Loucy (cell line): ENCODE results near the gene KANK2.
"Not testable (repeated sequence)": the region's sequence is repeated elsewhere in the genome, so short reads cannot be mapped to it uniquely, and the experiment has no call there.

Experiments
- H2AFZ ChIP-seq: fragments of 200-600 bp; sonication (generic); 2 replicates; pipeline ENCODE4 v1.6.0; 2016; ENCODE audit warnings: antibody characterized with exemption, mild to moderate bottlenecking, low read length, moderate library complexity
- H3F3A ChIP-seq: fragments of 200-600 bp; 2 replicates; pipeline ENCODE4 v1.6.0; 2016; ENCODE audit warnings: antibody characterized with exemption, low read depth, mild to moderate bottlenecking
- H3K27me3 ChIP-seq: fragments of 200-600 bp; sonication (generic); 2 replicates; pipeline ENCODE4 v1.6.1; 2014; ENCODE audit warnings: low read length, mild to moderate bottlenecking; ENCODE audit not compliant: insufficient read depth, poor library complexity, severe bottlenecking
- H3K36me3 ChIP-seq: fragments of 200-600 bp; sonication (generic); 2 replicates; pipeline ENCODE4 v1.6.1; 2016; ENCODE audit warnings: low read length; ENCODE audit not compliant: insufficient read depth
- H3K4me1 ChIP-seq: fragments of 200-600 bp; sonication (generic); 2 replicates; pipeline ENCODE4 v1.5.1; 2014; ENCODE audit warnings: low read length, mild to moderate bottlenecking; ENCODE audit not compliant: insufficient read depth, poor library complexity, severe bottlenecking
- H3K4me2 ChIP-seq: fragments of 200-600 bp; sonication (generic); 2 replicates; pipeline ENCODE4 v1.6.0; 2014; ENCODE audit warnings: antibody characterized with exemption, low read length, low read depth, mild to moderate bottlenecking; ENCODE audit not compliant: poor library complexity, severe bottlenecking
- H3K4me3 ChIP-seq: fragments of 200-600 bp; sonication (generic); 2 replicates; pipeline ENCODE4 v1.5.1; 2014; ENCODE audit warnings: low read length, mild to moderate bottlenecking, mixed read lengths; ENCODE audit not compliant: poor library complexity, severe bottlenecking
- H3K79me2 ChIP-seq: fragments of 200-600 bp; sonication (generic); 2 replicates; pipeline ENCODE4 v1.6.1; 2014; ENCODE audit warnings: low read length; ENCODE audit not compliant: insufficient read depth
- H3K9ac ChIP-seq: fragments of 200-600 bp; sonication (generic); 2 replicates; pipeline ENCODE4 v1.6.0; 2014; ENCODE audit warnings: mild to moderate bottlenecking, low read depth, low read length, moderate library complexity; ENCODE audit not compliant: poor library complexity, severe bottlenecking
- H3K9me2 ChIP-seq: fragments of 200-600 bp; sonication (generic); replicated peaks from 2 replicates; pipeline ENCODE4 v1.6.1; 2016; ENCODE audit warnings: low read depth, low read length, mixed read lengths
- H3K9me3 ChIP-seq: fragments of 200-600 bp; sonication (generic); 2 replicates; pipeline ENCODE4 v1.6.1; 2014; ENCODE audit warnings: mild to moderate bottlenecking, antibody characterized with exemption, low read length, low read depth; ENCODE audit not compliant: insufficient read depth
- H4K20me1 ChIP-seq: fragments of 200-600 bp; sonication (generic); 2 replicates; pipeline ENCODE4 v1.6.0; 2014; ENCODE audit warnings: antibody characterized with exemption, low read length, mild to moderate bottlenecking; ENCODE audit not compliant: insufficient read depth, poor library complexity, severe bottlenecking
- EZH2phosphoT487 ChIP-seq: fragments of 200-600 bp; IDR thresholded peaks from 2 replicates; pipeline ENCODE4 v1.6.1; 2018; ENCODE audit warnings: antibody characterized with exemption, mild to moderate bottlenecking, moderate library complexity, borderline replicate concordance
- TF ChIP-seq, protein P1 (sequence below): fragments of 200-600 bp; sonication (generic); conservative IDR thresholded peaks from 2 replicates; pipeline ENCODE4 v1.5.1; 2014; ENCODE audit warnings: mild to moderate bottlenecking, antibody characterized with exemption, low read length

The KANK2 gene

DNA sequence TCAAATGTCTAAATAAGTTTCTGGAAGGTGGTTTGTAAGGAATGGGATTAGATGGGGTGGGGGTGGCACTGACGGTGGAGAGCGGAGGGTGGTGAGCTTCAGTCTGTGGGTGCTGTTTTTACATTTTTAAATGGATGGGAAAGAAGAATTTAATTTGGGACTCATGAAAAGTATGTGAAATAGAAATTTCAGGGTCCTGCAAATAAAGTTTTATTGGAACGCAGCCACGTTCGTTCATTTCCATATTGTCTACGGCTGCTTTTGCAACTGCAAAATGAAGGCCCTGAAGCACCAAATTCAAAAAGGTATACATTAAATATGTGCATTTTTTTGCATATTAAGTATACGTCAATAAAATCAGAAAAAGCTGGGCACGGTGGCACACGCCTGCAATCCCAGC, 9.9 kb downstream of the KANK2 start:
- no peaks in the 10 kb centered on the region for H3K4me1 ChIP-seq
- no peak overlapping the region for H3K4me3 ChIP-seq
- TF ChIP-seq, protein P1, sequence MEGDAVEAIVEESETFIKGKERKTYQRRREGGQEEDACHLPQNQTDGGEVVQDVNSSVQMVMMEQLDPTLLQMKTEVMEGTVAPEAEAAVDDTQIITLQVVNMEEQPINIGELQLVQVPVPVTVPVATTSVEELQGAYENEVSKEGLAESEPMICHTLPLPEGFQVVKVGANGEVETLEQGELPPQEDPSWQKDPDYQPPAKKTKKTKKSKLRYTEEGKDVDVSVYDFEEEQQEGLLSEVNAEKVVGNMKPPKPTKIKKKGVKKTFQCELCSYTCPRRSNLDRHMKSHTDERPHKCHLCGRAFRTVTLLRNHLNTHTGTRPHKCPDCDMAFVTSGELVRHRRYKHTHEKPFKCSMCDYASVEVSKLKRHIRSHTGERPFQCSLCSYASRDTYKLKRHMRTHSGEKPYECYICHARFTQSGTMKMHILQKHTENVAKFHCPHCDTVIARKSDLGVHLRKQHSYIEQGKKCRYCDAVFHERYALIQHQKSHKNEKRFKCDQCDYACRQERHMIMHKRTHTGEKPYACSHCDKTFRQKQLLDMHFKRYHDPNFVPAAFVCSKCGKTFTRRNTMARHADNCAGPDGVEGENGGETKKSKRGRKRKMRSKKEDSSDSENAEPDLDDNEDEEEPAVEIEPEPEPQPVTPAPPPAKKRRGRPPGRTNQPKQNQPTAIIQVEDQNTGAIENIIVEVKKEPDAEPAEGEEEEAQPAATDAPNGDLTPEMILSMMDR = no peak
- no peak for TF ChIP-seq EZH2phosphoT487
- H3K4me2 ChIP-seq = no peak overlapping the region
- H3K9me2 ChIP-seq = no peaks in the 10 kb centered on the region
- no peaks in the 10 kb centered on the region for H3K9me3 ChIP-seq
- no peaks in the 10 kb centered on the region for H4K20me1 ChIP-seq
- no peaks in the 10 kb centered on the region for H3K36me3 ChIP-seq
- no peak overlapping the region for H2AFZ ChIP-seq
- H3K9ac ChIP-seq = no peak overlapping the region
- no peaks in the 10 kb centered on the region for H3F3A ChIP-seq
- no peaks in the 10 kb centered on the region for H3K27me3 ChIP-seq
- H3K79me2 ChIP-seq = no peaks in the 10 kb centered on the region

DNA sequence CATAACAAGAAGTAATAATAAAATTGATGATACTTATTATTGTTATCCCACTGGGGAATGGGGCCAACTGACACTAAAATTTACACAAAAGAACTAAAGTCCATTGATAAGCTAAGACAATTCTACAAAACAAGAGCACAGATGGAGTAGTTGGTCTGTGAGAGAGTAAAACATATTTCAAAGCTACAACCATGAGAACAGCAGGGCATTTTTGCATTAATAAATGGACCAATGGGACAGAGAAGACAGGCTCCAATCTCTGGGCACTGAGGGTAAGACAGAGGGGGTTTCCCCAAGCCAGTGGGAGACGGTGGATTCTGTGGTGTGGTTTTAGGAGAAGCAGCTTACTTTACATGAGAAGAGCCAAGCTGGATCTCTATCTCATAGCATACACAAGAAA, 14.4 kb downstream of the KANK2 start:
- Histone ChIP-seq H3K27me3 (no peaks in the 10 kb centered on the region), H3F3A (no peaks in the 10 kb centered on the region), H3K36me3 (no peaks in the 10 kb centered on the region), H3K9me3 (no peaks in the 10 kb centered on the region), H3K4me3 (no peak overlapping the region), H3K9me2 (no peaks in the 10 kb centered on the region), H3K4me1 (no peaks in the 10 kb centered on the region), H2AFZ (no peak overlapping the region), H3K79me2 (no peaks in the 10 kb centered on the region), H4K20me1 (no peaks in the 10 kb centered on the region), H3K9ac (no peak overlapping the region), H3K4me2 (no peak overlapping the region)
- TF ChIP-seq, protein P1 = no peak
- no peak for TF ChIP-seq EZH2phosphoT487

DNA sequence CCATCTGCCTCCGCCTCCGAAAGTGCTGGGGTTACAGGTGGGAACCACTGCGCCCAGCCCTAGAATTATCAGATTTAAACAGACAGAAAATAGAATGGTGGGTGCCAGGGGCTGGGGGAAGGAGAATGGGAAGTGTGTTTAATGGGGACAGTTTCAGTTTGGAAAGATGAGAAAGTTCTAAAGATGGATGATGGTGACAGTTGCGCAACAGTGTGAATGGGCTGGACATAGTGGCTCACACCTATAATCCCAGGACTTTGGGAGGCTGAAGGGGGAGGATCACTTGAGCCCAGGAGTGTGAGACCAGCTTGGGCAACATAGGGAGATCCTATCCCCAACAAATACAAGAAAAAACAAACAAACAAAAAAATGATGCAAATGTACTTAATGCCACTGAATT, 15.9 kb downstream of the KANK2 start:
- no peaks in the 10 kb centered on the region for H3K9me3 ChIP-seq
- no peak overlapping the region for H2AFZ ChIP-seq
- H3K9me2 ChIP-seq = no peaks in the 10 kb centered on the region
- no peak overlapping the region for H3K4me3 ChIP-seq
- no peak overlapping the region for H3K4me2 ChIP-seq
- no peaks in the 10 kb centered on the region for H4K20me1 ChIP-seq
- H3K9ac ChIP-seq = no peak overlapping the region
- no peaks in the 10 kb centered on the region for H3K79me2 ChIP-seq
- no peaks in the 10 kb centered on the region for H3K27me3 ChIP-seq
- no peaks in the 10 kb centered on the region for H3K4me1 ChIP-seq
- TF ChIP-seq EZH2phosphoT487 = no peak
- TF ChIP-seq, protein P1 = no peak
- H3F3A ChIP-seq = no peaks in the 10 kb centered on the region
- no peaks in the 10 kb centered on the region for H3K36me3 ChIP-seq

DNA sequence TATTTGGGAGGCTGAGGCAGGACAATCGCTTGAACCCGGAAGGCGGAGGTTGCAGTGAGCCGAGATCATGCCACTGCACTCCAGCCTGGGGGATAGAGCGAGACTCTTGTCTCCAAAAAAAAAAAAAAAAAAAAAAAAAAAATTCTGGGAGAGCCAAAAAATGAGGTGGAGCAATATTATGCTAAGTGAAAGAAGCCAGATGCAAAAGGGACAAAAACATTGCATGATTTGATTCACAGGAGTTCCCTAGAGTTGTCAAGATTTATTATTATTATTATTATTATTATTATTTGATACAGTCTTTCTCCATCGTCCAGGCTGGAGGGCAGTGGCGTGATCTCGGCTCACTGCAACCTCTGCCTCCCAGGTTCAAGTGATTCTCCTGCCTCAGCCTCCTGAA, 16.4 kb downstream of the KANK2 start:
- not testable (repeated sequence) for H3K79me2 ChIP-seq, H3K4me1 ChIP-seq, H3K9me2 ChIP-seq, H3K9ac ChIP-seq, H3K9me3 ChIP-seq, H2AFZ ChIP-seq, H3F3A ChIP-seq, H3K27me3 ChIP-seq, H3K4me2 ChIP-seq, H3K36me3 ChIP-seq, H4K20me1 ChIP-seq, H3K4me3 ChIP-seq
